Breast epithelium (tissue), 3 donors: Measurements from ENCODE around the gene SCTR.

Experiments used
- CTCF ChIP-seq, 3 donors: fragments of 450-650 bp; IDR thresholded peaks; one replicate each; pipeline ENCODE4 v1.5.1; 2016 to 2017; ENCODE audit warnings: antibody characterized with exemption in 3 of 3, mild to moderate bottlenecking in 3 of 3, moderate library complexity in 3 of 3
- POLR2A ChIP-seq: fragments of 450-650 bp; IDR thresholded peaks from one replicate; pipeline ENCODE4 v1.6.1; 2016; ENCODE audit warnings: antibody characterized with exemption, mild to moderate bottlenecking, moderate library complexity

GRCh38 chr2:119416299-119416923 lies 107.9 kb downstream of the SCTR start:
- TF ChIP-seq POLR2A, result no peak
- no peak for TF ChIP-seq CTCF (IDR thresholded peaks at IDR 0.05)
